ENCODE results near the gene LYRM2.

The LYRM2 gene

DNA sequence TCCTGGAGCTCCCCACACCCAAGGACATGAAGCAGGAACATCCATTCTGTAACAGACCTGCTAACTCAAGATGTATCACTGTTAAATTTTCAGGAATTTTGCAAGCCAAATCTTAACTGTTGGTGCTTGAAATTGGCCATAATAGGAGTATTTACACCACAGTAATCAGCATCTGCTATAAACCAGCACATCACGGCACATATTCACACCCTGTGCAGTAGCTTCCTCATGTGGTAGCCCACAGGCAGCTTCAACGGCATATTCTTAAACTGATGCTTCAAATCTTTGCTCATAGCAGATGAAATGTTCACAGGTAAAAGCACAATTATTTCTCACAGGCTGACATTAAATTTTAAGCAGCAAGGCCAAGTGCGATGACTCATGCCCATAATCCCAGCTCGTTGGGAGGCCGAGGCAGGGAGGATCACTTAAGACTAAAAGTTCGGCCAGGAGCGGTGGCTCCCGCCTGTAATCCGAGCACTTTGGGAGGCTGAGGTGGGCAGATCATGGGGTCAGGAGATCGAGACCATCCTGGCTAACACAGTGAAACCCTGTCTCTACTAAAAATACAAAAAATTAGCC lies 43.5 kb upstream of the LYRM2 start:
- Histone ChIP-seq H2BK12ac (ENCODE audit: low read length) (no peak overlapping the region), H2BK15ac (ENCODE audit: low read length) (no peak overlapping the region), H2BK5ac (ENCODE audit: low read length) (no peak overlapping the region), H3K4me2 (ENCODE audit: insufficient read depth, low read length, poor library complexity, severe bottlenecking) (no peak overlapping the region), H3K79me1 (ENCODE audit: low read depth, low read length) (no peaks in the 10 kb centered on the region), H3K27ac (replicated peaks; ENCODE audit: low read length) (no peak overlapping the region), H3K4ac (ENCODE audit: low read length) (no peak overlapping the region), H3K14ac (ENCODE audit: low read length) (no peak overlapping the region), H2AFZ (ENCODE audit: low read length) (no peak overlapping the region), H4K8ac (ENCODE audit: low read depth, low read length) (no peak overlapping the region), H4K91ac (ENCODE audit: low read depth, low read length, poor library complexity) (no peak overlapping the region), H3K9ac (ENCODE audit: low read depth, low read length, poor library complexity) (no peak overlapping the region), H3K23ac (ENCODE audit: low read depth, low read length, poor library complexity) (no peak overlapping the region), H3K4me3 (ENCODE audit: low read length in 2 of 2) (no peak overlapping the region), H2AK5ac (ENCODE audit: low read depth, low read length) (no peak overlapping the region), H2BK120ac (ENCODE audit: low read depth, low read length) (no peak overlapping the region), H3K18ac (ENCODE audit: low read length) (no peak overlapping the region), H3K9me3 (replicated peaks in 1 of 2; ENCODE audit: control insufficient read depth in 2 of 2, insufficient read depth in 1 of 2, low read depth in 1 of 2, low read length in 2 of 2) (no peaks in the 10 kb centered on the region), H3K4me1 (ENCODE audit: control insufficient read depth in 2 of 2, insufficient read depth in 1 of 2, low read depth in 1 of 2, low read length in 2 of 2) (no peaks in the 10 kb centered on the region), H3K36me3 (replicated peaks in 1 of 2; ENCODE audit: control insufficient read depth in 2 of 2, insufficient read depth in 2 of 2, low read length in 2 of 2) (peaks cover 44 to 95% of the 10 kb centered on the region in 2 donors), H3K27me3 (ENCODE audit: control insufficient read depth in 3 of 3, insufficient read depth in 3 of 3, low read depth in 1 of 3, low read length in 3 of 3) (no peaks in the 10 kb centered on the region)
- no peak for DNase-seq (ENCODE audit: low spot score)
- no CpG with 5 or more reads among the region's 10 CpGs for WGBS, 2 donors (ENCODE audit: extremely low coverage in 2 of 2, insufficient read length in 2 of 2, insufficient replicate concordance in 1 of 2)

DNA sequence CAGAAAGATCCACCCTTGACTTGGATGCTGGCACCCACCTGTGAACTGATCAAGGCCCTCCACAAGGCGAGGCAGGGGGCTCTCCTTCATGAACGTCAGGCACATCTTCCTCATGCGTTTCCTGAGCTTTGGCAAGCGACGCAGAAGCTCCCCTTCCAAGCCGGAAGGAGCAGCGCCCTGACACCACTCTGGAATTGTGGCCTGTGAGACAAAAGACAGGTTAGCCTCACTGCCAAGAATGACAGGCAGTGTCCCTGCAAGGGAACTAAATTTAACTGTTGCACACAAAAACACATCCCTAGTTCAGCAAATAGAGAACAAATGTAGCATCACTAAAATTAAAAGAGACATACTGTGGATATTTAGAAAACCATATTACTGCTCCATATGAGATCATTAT lies 42.0 kb upstream of the LYRM2 start:
- Histone ChIP-seq H3K9ac (ENCODE audit: low read depth, low read length, poor library complexity) (peak overlapping the region; percentile 38), H3K27me3 (ENCODE audit: control insufficient read depth in 3 of 3, insufficient read depth in 3 of 3, low read depth in 1 of 3, low read length in 3 of 3) (no peaks in the 10 kb centered on the region), H3K36me3 (replicated peaks in 1 of 2; ENCODE audit: control insufficient read depth in 2 of 2, insufficient read depth in 2 of 2, low read length in 2 of 2) (peaks cover 48 to 95% of the 10 kb centered on the region in 2 donors), H4K8ac (ENCODE audit: low read depth, low read length) (no peak overlapping the region), H2BK12ac (ENCODE audit: low read length) (no peak overlapping the region), H3K4me1 (ENCODE audit: control insufficient read depth in 2 of 2, insufficient read depth in 1 of 2, low read depth in 1 of 2, low read length in 2 of 2) (no peaks in the 10 kb centered on the region), H3K4ac (ENCODE audit: low read length) (no peak overlapping the region), H3K79me1 (ENCODE audit: low read depth, low read length) (no peaks in the 10 kb centered on the region), H3K23ac (ENCODE audit: low read depth, low read length, poor library complexity) (no peak overlapping the region), H3K4me3 (ENCODE audit: low read length in 2 of 2) (no peak overlapping the region), H3K18ac (ENCODE audit: low read length) (no peak overlapping the region), H2BK5ac (ENCODE audit: low read length) (no peak overlapping the region), H2AFZ (ENCODE audit: low read length) (no peak overlapping the region), H4K91ac (ENCODE audit: low read depth, low read length, poor library complexity) (no peak overlapping the region), H2AK5ac (ENCODE audit: low read depth, low read length) (no peak overlapping the region), H3K4me2 (ENCODE audit: insufficient read depth, low read length, poor library complexity, severe bottlenecking) (no peak overlapping the region), H3K27ac (replicated peaks; ENCODE audit: low read length) (no peak overlapping the region), H3K9me3 (replicated peaks in 1 of 2; ENCODE audit: control insufficient read depth in 2 of 2, insufficient read depth in 1 of 2, low read depth in 1 of 2, low read length in 2 of 2) (no peaks in the 10 kb centered on the region), H3K14ac (ENCODE audit: low read length) (no peak overlapping the region), H2BK15ac (ENCODE audit: low read length) (no peak overlapping the region), H2BK120ac (ENCODE audit: low read depth, low read length) (no peak overlapping the region)
- no peak for DNase-seq (ENCODE audit: low spot score)
- no CpG with 5 or more reads among the region's 7 CpGs for WGBS, 2 donors (ENCODE audit: extremely low coverage in 2 of 2, insufficient read length in 2 of 2, insufficient replicate concordance in 1 of 2)

DNA sequence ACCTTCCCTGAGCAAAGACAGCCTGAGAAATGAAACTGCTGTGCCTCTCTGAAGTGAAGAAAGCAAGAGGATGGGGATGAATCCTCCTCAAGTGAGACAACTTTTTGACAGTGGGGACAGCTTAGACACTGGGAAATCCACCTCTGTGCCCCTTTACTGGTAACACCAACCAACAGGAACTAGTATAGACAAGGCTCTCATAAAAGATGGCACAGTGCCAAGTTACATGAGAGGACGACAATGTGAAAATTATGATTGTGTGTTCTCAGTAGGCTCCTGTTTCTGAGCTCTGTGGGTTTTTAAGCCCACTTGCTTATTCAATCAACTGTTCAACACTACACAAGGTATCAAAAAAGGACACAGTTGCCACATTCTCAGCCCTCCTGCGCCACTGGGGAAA lies 41.6 kb upstream of the LYRM2 start:
- Histone ChIP-seq H3K23ac (ENCODE audit: low read depth, low read length, poor library complexity) (no peak overlapping the region), H3K27me3 (ENCODE audit: control insufficient read depth in 3 of 3, insufficient read depth in 3 of 3, low read depth in 1 of 3, low read length in 3 of 3) (no peaks in the 10 kb centered on the region), H2AK5ac (ENCODE audit: low read depth, low read length) (no peak overlapping the region), H3K9me3 (replicated peaks in 1 of 2; ENCODE audit: control insufficient read depth in 2 of 2, insufficient read depth in 1 of 2, low read depth in 1 of 2, low read length in 2 of 2) (no peaks in the 10 kb centered on the region), H2AFZ (ENCODE audit: low read length) (no peak overlapping the region), H2BK12ac (ENCODE audit: low read length) (no peak overlapping the region), H3K36me3 (replicated peaks in 1 of 2; ENCODE audit: control insufficient read depth in 2 of 2, insufficient read depth in 2 of 2, low read length in 2 of 2) (peaks cover 52 to 95% of the 10 kb centered on the region in 2 donors), H3K27ac (replicated peaks; ENCODE audit: low read length) (no peak overlapping the region), H4K8ac (ENCODE audit: low read depth, low read length) (no peak overlapping the region), H3K79me1 (ENCODE audit: low read depth, low read length) (no peaks in the 10 kb centered on the region), H3K4me1 (ENCODE audit: control insufficient read depth in 2 of 2, insufficient read depth in 1 of 2, low read depth in 1 of 2, low read length in 2 of 2) (no peaks in the 10 kb centered on the region), H3K14ac (ENCODE audit: low read length) (no peak overlapping the region), H2BK120ac (ENCODE audit: low read depth, low read length) (no peak overlapping the region), H3K9ac (ENCODE audit: low read depth, low read length, poor library complexity) (no peak overlapping the region), H3K4me2 (ENCODE audit: insufficient read depth, low read length, poor library complexity, severe bottlenecking) (no peak overlapping the region), H2BK15ac (ENCODE audit: low read length) (no peak overlapping the region), H2BK5ac (ENCODE audit: low read length) (no peak overlapping the region), H3K4me3 (ENCODE audit: low read length in 2 of 2) (no peak overlapping the region), H4K91ac (ENCODE audit: low read depth, low read length, poor library complexity) (no peak overlapping the region), H3K4ac (ENCODE audit: low read length) (no peak overlapping the region), H3K18ac (ENCODE audit: low read length) (no peak overlapping the region)
- no peak for DNase-seq (ENCODE audit: low spot score)
- no CpG with 5 or more reads among the region's 2 CpGs for WGBS, 2 donors (ENCODE audit: extremely low coverage in 2 of 2, insufficient read length in 2 of 2, insufficient replicate concordance in 1 of 2)

DNA sequence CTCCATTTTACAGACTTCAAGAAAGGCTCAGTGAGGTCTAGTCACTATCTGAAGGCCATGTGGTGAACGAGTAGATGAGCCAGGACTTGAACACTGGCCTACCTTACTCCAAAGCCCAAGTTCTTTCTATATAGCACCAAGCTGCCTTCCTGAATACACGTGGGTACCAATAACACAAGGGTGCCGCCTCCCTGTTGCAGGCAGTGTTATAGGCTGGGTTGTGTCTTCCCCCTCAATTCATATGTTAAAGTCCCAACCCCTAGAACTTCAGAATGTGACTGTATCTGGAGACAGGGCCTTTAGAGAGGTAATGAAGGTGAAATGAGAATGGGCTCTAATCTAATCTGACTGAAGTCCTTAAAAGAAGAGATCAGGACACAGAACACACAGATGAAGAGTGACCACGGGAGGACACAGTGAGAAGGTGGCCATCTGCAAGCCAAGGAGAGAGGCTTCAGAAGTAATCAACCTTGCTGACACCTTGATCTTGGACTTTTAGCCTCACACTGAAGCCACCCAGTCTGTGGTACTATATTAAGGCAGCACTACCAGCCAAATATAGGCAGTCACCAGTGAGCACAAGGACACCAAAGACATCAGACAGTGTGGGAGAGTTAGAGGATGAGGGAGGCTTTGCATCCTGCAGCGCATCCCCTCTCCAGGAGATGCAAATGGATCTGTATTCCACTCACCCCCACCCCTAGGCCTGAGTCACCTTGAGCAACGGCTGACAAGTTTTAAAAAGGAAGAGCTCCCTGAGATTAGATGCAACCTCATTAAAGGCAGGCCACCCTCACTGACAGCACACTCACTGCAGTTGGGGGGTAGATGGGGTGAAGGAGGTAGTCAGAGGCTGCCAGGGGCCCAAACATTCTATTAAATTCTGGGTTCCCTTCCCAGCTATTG lies 40.9 kb upstream of the LYRM2 start:
- H3K18ac ChIP-seq (ENCODE audit: low read length): no peak overlapping the region
- H3K4me2 ChIP-seq (ENCODE audit: insufficient read depth, low read length, poor library complexity, severe bottlenecking): no peak overlapping the region
- H3K4me1 ChIP-seq (ENCODE audit: control insufficient read depth in 2 of 2, insufficient read depth in 1 of 2, low read depth in 1 of 2, low read length in 2 of 2): no peaks in the 10 kb centered on the region
- no peak overlapping the region for H3K9ac ChIP-seq (ENCODE audit: low read depth, low read length, poor library complexity)
- H3K27me3 ChIP-seq (ENCODE audit: control insufficient read depth in 3 of 3, insufficient read depth in 3 of 3, low read depth in 1 of 3, low read length in 3 of 3): no peaks in the 10 kb centered on the region
- no peaks in the 10 kb centered on the region for H3K79me1 ChIP-seq (ENCODE audit: low read depth, low read length)
- no peak overlapping the region for H3K27ac ChIP-seq (replicated peaks; ENCODE audit: low read length)
- no peak for DNase-seq (ENCODE audit: low spot score)
- no peak overlapping the region for H4K91ac ChIP-seq (ENCODE audit: low read depth, low read length, poor library complexity)
- H3K36me3 ChIP-seq (replicated peaks in 1 of 2; ENCODE audit: control insufficient read depth in 2 of 2, insufficient read depth in 2 of 2, low read length in 2 of 2): peaks cover 52 to 95% of the 10 kb centered on the region in 2 donors
- no peak overlapping the region for H3K23ac ChIP-seq (ENCODE audit: low read depth, low read length, poor library complexity)
- H2BK15ac ChIP-seq (ENCODE audit: low read length): no peak overlapping the region
- no peak overlapping the region for H2BK120ac ChIP-seq (ENCODE audit: low read depth, low read length)
- no peak overlapping the region for H2BK12ac ChIP-seq (ENCODE audit: low read length)
- no peak overlapping the region for H3K4ac ChIP-seq (ENCODE audit: low read length)
- H4K8ac ChIP-seq (ENCODE audit: low read depth, low read length): no peak overlapping the region
- no peak overlapping the region for H2AFZ ChIP-seq (ENCODE audit: low read length)
- no peak overlapping the region for H2BK5ac ChIP-seq (ENCODE audit: low read length)
- no peak overlapping the region for H2AK5ac ChIP-seq (ENCODE audit: low read depth, low read length)
- no peak overlapping the region for H3K4me3 ChIP-seq (ENCODE audit: low read length in 2 of 2)
- H3K14ac ChIP-seq (ENCODE audit: low read length): no peak overlapping the region
- H3K9me3 ChIP-seq (replicated peaks in 1 of 2; ENCODE audit: control insufficient read depth in 2 of 2, insufficient read depth in 1 of 2, low read depth in 1 of 2, low read length in 2 of 2): no peaks in the 10 kb centered on the region
- no CpG with 5 or more reads among the region's 6 CpGs for WGBS, 2 donors (ENCODE audit: extremely low coverage in 2 of 2, insufficient read length in 2 of 2, insufficient replicate concordance in 1 of 2)
